ENCODE measurements around the gene PIN1. TPM values are rescaled to one million over a fixed set of nuclear protein-coding genes. Genes with fewer than 3 reads are reported as not detected.

The PIN1 gene
- total and polyA plus RNA-seq, 2 of the 13 experiments (the other 11 are each of a cell fraction or from before 2014, with no cell fraction given), result 31.9 to 72.0 TPM

DNA sequence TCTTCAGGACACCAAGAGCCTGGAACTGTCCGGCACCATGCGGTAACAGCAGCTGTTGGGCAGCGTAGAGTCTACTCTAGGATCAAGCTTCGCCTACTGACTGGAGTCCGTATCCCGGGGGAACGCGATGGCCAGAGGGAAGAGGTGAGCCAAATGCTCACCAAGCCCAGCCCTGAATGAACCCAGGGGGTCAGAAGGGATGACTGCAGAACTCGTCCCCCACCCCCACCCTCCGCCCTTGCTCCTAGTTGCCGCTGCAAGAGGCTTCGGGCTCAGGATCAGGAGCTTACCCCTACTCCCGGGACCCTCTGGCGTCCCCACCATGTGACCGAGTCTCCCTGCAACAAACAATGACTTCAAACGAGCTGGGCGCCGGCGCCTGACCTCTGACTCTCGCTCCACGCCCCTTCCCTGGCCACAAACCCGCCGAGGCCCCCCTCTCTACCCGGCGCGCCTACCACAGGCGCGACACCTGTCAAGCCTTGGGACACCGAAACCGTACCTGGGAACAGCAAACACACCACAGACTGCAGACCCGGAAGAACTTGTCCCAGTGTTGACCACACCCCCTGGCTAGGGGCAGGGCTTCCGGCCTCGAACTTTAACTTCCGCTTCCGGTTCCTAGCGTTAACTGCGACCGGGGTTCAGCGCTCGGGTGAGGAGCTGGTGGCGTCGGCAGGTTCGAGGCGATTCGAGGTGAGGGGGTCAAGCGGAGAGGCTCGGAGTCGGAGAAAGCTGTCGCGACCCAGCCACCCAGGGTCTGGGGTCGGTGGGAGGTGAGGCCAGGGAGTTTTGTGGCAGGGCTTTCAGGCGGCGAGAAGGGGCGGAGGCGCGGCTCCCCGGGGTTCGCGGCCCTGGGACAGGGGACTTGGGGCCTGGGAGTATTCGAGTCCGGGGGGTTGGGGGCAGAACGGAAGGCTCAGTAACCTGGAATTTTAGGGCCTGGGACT, 7.6 kb upstream of the PIN1 start, which contains the start of gene UBL5 (continued):
- no peak for TF ChIP-seq ZNF577 (CRISPR knock-in tag; IDR thresholded peaks at IDR 0.05; ENCODE audit: borderline replicate concordance, low read depth)
- TF ChIP-seq, protein P1, sequence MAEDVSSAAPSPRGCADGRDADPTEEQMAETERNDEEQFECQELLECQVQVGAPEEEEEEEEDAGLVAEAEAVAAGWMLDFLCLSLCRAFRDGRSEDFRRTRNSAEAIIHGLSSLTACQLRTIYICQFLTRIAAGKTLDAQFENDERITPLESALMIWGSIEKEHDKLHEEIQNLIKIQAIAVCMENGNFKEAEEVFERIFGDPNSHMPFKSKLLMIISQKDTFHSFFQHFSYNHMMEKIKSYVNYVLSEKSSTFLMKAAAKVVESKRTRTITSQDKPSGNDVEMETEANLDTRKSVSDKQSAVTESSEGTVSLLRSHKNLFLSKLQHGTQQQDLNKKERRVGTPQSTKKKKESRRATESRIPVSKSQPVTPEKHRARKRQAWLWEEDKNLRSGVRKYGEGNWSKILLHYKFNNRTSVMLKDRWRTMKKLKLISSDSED (CRISPR knock-in tag; IDR thresholded peaks at IDR 0.05), result no peak
- no peak for TF ChIP-seq ZNF292 (CRISPR knock-in tag; IDR thresholded peaks at IDR 0.05; ENCODE audit: borderline replicate concordance, low read depth)
- TF ChIP-seq, protein P2, sequence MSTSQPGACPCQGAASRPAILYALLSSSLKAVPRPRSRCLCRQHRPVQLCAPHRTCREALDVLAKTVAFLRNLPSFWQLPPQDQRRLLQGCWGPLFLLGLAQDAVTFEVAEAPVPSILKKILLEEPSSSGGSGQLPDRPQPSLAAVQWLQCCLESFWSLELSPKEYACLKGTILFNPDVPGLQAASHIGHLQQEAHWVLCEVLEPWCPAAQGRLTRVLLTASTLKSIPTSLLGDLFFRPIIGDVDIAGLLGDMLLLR (CRISPR knock-in tag; IDR thresholded peaks at IDR 0.05), result peak; percentile 84
- no peak for TF ChIP-seq ZNF138 (CRISPR knock-in tag; IDR thresholded peaks at IDR 0.05; ENCODE audit: low read depth)
- TF ChIP-seq ZMYM2 (CRISPR knock-in tag; IDR thresholded peaks at IDR 0.05), result no peak
- TF ChIP-seq CBX5 (CRISPR knock-in tag; IDR thresholded peaks at IDR 0.05; ENCODE audit: borderline replicate concordance), result no peak
- no peak for TF ChIP-seq NCOA5 (CRISPR knock-in tag; IDR thresholded peaks at IDR 0.05)
- no peak for TF ChIP-seq ATRX (CRISPR knock-in tag; IDR thresholded peaks at IDR 0.05; ENCODE audit: borderline replicate concordance)
- peak; percentile 84; the same call in 1 of the 2 replicates for TF ChIP-seq SALL2 (CRISPR knock-in tag; IDR thresholded peaks at IDR 0.05)
- no peak for TF ChIP-seq RBM22 (optimal IDR thresholded peaks at IDR 0.05; ENCODE audit: low read length)
- peak; percentile 21; the same call in 1 of the 2 replicates for TF ChIP-seq ZNF337 (CRISPR knock-in tag; IDR thresholded peaks at IDR 0.05; ENCODE audit: borderline replicate concordance, low read depth)
- TF ChIP-seq ZNF264 (CRISPR knock-in tag; IDR thresholded peaks at IDR 0.05), result 0 out of 2 replicates have a peak, but pooled peaks have one; percentile 57
- peak; percentile 62; the same call in 1 of the 2 replicates for TF ChIP-seq ZSCAN9 (CRISPR knock-in tag; IDR thresholded peaks at IDR 0.05; ENCODE audit: borderline replicate concordance)
- TF ChIP-seq, protein P3, sequence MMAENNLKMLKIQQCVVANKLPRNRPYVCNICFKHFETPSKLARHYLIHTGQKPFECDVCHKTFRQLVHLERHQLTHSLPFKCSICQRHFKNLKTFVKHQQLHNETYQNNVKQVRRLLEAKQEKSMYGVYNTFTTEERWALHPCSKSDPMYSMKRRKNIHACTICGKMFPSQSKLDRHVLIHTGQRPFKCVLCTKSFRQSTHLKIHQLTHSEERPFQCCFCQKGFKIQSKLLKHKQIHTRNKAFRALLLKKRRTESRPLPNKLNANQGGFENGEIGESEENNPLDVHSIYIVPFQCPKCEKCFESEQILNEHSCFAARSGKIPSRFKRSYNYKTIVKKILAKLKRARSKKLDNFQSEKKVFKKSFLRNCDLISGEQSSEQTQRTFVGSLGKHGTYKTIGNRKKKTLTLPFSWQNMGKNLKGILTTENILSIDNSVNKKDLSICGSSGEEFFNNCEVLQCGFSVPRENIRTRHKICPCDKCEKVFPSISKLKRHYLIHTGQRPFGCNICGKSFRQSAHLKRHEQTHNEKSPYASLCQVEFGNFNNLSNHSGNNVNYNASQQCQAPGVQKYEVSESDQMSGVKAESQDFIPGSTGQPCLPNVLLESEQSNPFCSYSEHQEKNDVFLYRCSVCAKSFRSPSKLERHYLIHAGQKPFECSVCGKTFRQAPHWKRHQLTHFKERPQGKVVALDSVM (CRISPR knock-in tag; IDR thresholded peaks at IDR 0.05), result no peak
- TF ChIP-seq, protein P4, sequence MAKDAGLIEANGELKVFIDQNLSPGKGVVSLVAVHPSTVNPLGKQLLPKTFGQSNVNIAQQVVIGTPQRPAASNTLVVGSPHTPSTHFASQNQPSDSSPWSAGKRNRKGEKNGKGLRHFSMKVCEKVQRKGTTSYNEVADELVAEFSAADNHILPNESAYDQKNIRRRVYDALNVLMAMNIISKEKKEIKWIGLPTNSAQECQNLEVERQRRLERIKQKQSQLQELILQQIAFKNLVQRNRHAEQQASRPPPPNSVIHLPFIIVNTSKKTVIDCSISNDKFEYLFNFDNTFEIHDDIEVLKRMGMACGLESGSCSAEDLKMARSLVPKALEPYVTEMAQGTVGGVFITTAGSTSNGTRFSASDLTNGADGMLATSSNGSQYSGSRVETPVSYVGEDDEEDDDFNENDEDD (CRISPR knock-in tag; IDR thresholded peaks at IDR 0.05; ENCODE audit: borderline replicate concordance), result peak; percentile 54; the same call in 1 of the 2 replicates
- no peak for TF ChIP-seq GPN1 (CRISPR knock-in tag; IDR thresholded peaks at IDR 0.05; ENCODE audit: borderline replicate concordance)
- peak; percentile 61; the same call in 1 of the 2 replicates for TF ChIP-seq SRY (CRISPR knock-in tag; IDR thresholded peaks at IDR 0.05)
- TF ChIP-seq TAF15 (IDR thresholded peaks at IDR 0.05; ENCODE audit: low read depth, low read length, poor library complexity, severe bottlenecking), result no peak
- TF ChIP-seq HDAC2 (CRISPR knock-in tag; IDR thresholded peaks at IDR 0.05), result peak; percentile 67
- TF ChIP-seq, protein P5, sequence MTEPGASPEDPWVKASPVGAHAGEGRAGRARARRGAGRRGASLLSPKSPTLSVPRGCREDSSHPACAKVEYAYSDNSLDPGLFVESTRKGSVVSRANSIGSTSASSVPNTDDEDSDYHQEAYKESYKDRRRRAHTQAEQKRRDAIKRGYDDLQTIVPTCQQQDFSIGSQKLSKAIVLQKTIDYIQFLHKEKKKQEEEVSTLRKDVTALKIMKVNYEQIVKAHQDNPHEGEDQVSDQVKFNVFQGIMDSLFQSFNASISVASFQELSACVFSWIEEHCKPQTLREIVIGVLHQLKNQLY (CRISPR knock-in tag; IDR thresholded peaks at IDR 0.05), result 0 out of 2 replicates have a peak, but pooled peaks have one; percentile 12
- peak; percentile 95 for TF ChIP-seq PHF20 (CRISPR knock-in tag; IDR thresholded peaks at IDR 0.05)
- no peak for TF ChIP-seq NONO (IDR thresholded peaks at IDR 0.05)
- TF ChIP-seq NONO (CRISPR knock-in tag; conservative IDR thresholded peaks at IDR 0.05), result peak; percentile 88
